GM21786 (cell line): ENCODE data around the gene TMEM184A.

Experiments
- ATAC-seq: cut with Tn5 transposase; IDR thresholded peaks from one replicate; pipeline ENCODE4 v1.9.1; 2021; ENCODE audit not compliant: unreplicated experiment

TMEM184A gene

GRCh38 chr7:1555813-1556543 is at the start of gene TMEM184A:
TSS of gene TMEM184A (minus strand) at chr7:1556205. CDS start at chr7:1555484, 721 bp downstream.
- ATAC-seq = no peak

GRCh38 chr7:1604383-1604782 is 48.4 kb upstream of the TMEM184A start:
- ATAC-seq = no peak

GRCh38 chr7:1603346-1604225 is 47.6 kb upstream of the TMEM184A start:
- ATAC-seq = no peak

GRCh38 chr7:1602386-1602785 is 46.4 kb upstream of the TMEM184A start:
- ATAC-seq = no peak

- ATAC-seq = no peak
These were observed 46.0 kb upstream of the TMEM184A start for GRCh38 chr7:1601956-1602355.

- ATAC-seq = no peak
These were observed 43.8 kb upstream of the TMEM184A start for GRCh38 chr7:1599640-1600395.

GRCh38 chr7:1598961-1599639 is 43.1 kb upstream of the TMEM184A start:
- no peak for ATAC-seq

GRCh38 chr7:1598286-1598685 is 42.3 kb upstream of the TMEM184A start:
- no peak for ATAC-seq

GRCh38 chr7:1597791-1598190 is 41.8 kb upstream of the TMEM184A start:
- ATAC-seq = no peak

- ATAC-seq = no peak
These were observed 41.2 kb upstream of the TMEM184A start for GRCh38 chr7:1597066-1597760.

- ATAC-seq = no peak
These were observed 40.4 kb upstream of the TMEM184A start for GRCh38 chr7:1596181-1597043.

- no peak for ATAC-seq
These were observed 39.6 kb upstream of the TMEM184A start for GRCh38 chr7:1595636-1596035.

- no peak for ATAC-seq
These were observed 39.0 kb upstream of the TMEM184A start for GRCh38 chr7:1595027-1595426.

GRCh38 chr7:1593904-1594421 is 38.0 kb upstream of the TMEM184A start:
- ATAC-seq = no peak

GRCh38 chr7:1593091-1593866 is 37.3 kb upstream of the TMEM184A start:
- no peak for ATAC-seq

GRCh38 chr7:1592299-1592871 is 36.4 kb upstream of the TMEM184A start:
- no peak for ATAC-seq

- no peak for ATAC-seq
These were observed 35.9 kb upstream of the TMEM184A start for GRCh38 chr7:1591876-1592275.

- ATAC-seq = no peak
These were observed 35.4 kb upstream of the TMEM184A start for GRCh38 chr7:1591396-1591795.
